GM21526 (cell line): ENCODE measurements around the gene GSTM1.

Experiments
- ATAC-seq: cut with Tn5 transposase; IDR thresholded peaks from one replicate; pipeline ENCODE4 v1.9.1; 2021; ENCODE audit warnings: moderate library complexity; ENCODE audit not compliant: unreplicated experiment, low FRiP score

GSTM1 gene

DNA sequence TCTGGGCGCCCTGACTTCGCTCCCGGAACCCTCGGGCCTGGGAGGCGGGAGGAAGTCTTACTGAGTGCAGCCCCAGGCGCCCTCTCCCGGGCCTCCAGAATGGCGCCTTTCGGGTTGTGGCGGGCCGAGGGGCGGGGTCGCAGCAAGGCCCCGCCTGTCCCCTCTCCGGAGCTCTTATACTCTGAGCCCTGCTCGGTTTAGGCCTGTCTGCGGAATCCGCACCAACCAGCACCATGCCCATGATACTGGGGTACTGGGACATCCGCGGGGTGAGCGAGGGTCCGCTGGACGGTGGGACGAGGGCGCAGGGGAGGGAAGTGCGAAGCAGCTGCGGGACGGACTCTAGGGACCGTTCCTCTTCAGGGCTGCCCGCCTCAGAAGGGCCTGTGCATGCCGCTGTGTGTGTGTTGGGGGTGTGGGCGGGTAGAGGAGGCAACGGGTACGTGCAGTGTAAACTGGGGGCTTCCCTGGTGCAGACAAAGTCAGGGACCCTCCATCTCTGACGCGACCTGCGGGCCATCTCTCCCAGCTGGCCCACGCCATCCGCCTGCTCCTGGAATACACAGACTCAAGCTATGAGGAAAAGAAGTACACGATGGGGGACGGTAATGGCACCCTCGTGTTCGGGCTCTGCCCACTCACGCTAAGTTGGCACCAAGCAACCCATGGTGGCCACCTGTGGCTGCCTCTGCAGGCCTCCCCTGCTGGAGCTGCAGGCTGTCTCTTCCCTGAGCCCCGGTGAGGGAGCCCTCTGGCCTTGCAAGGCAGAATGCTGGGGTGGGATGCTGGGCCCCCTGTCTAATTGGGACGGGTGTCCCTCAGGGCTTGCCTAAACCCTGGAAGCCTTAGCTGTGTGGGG lies at the start of gene GSTM1:
Gene GSTM1, plus strand, starts transcription at position 177 of the 859 bp plus-strand sequence. Its CDS starts 57 bp downstream, at position 234.
- ATAC-seq = peak; percentile 97

DNA sequence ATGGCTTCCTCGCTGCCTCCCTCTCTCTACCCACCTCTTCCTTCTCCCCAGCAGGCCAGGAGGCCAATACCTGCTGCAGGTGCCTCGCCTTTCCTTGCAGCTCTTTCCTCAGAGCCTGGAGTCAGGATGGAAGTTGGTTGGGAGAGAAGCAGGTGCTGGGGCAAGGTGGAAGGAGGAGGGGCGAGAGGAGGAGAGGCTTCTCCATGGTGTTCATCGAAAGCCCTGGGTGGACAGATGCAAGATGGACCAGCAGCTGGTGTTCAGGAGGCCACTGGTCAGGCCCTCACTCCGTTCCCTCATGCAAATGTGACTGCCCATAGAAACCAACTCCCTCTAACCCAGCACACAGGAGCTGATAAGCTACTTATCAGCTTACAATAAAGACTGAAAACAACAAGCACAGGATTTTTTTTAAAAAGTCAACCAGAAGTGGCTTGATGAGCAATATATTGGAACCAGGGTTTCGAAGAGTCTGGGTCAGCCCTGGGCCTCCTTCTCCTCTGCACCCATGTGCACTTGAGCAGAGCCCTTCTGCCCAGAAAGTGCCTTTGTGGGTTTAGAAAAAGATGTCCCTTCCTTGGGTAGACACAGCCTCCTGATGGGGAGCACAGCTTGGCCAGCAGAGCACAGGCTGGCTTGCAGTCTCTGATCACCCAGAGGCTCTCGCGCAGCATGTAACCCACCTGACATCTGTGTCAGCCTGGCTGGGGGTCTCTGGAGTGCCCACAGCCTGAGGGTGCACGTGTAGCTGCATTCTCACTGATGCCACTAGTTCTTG lies 48.4 kb upstream of the GSTM1 start:
- ATAC-seq = no peak

DNA sequence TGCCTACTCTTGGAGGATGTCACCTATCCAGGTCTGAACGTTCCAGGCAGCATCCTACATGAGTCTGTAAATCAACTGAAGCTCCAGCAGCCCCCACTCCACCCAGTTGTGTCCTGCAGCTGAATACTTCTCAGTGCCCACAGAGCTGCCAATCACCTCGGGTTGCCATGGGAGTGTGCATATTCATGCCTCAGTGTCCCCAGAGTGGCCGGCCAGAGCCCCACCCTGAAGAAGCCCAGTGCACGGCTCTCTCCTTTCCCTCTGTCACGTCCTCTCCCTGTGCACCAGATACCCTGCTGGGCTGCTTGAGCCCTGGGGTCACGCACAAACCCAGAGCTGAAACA lies 47.8 kb upstream of the GSTM1 start:
- ATAC-seq = no peak

DNA sequence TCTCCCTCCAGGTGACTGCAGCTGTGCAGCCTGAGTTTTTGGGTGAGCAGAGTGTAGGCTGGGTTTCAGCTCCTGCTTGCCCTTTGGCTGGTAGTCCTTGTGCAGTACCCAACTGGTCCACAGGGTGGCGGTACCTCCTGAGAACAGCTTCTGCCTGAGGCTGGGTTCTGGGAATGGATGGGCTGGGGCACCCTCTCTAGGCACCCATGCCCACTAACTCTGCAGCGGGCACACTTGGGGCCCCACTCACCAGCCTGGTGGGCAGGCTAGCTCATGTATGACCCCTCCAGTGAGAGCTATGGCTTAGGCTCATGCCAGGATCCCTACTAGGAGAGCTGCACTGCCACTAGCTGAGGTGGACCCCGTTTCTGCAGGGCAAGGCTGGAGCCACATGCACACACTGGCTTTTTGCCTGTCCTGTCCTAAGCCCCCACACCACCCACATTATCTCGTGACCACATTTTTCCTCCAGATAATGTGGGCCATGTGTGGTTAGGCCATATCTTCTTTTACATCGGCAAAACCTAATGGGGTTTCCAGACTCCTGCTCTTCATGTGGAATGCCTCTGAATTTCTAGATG lies 47.2 kb upstream of the GSTM1 start:
- peak; percentile 53 for ATAC-seq

DNA sequence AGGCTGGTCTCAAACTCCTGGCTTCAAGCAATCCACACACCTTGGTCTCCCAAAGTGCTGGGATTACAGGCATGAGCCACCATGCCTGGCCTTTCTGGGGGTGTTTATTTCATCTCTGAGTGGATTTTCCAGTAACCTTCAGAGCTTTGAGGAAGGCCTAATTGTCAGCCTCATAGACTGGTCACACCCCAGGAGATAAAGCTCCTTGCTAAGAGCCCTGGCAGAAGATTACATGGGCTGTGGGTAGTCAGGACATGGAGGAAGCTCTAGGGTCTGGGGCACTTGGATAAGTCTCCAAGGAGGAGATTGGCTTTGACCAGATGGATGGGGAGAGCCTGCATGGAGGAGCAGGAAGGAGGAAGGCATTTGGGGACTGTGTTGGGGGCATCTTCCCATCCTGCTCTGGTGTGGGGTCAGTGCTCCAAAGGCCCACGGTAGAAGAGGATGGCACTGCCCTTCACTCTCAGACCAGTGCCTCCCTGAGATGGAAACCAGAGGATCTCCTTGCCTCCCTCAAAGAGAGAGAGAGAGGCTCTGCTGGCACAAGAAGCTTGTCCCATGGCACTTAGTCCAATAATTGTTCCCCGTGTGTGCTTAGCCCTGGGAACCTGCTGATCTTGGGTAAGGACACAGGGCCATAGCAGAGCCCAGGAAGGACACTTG lies 46.4 kb upstream of the GSTM1 start:
- no peak for ATAC-seq

DNA sequence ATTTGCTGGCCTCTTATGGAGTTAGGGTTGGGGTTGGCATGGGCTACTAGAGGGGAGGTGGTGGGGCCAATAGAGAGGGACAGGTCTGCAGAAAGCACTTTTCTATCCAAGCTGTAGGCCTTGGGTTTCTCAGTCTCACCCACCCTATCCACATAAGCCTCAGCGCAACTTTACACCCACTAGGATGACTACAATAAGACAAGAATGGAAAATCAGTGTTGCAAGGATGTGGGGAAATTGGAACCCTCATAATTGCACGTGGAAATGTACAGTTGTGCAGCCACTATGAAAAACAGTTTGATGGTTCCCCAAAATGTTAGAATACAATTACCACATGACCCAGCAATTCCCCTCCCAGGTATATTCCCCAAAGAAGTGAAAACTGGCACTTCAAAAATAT lies 45.8 kb upstream of the GSTM1 start:
- no peak for ATAC-seq

DNA sequence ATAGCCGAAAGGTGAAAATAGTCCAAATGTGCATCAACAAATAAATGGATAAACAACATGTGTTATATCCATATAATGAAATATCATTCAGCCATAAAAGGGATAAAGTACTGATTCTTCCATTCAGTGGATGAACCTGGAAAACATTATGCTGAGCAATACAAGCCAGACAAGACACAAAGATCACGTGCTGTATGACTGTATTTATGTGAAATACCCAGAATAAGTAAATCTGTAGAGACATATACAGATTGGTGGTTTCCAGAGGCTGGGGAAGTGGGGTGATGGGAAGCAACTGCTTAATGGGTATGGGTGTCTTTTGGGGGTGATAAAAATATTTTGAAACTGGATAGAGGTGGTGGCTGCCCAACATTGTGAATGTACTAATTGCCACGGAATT lies 45.0 kb upstream of the GSTM1 start:
- no peak for ATAC-seq

DNA sequence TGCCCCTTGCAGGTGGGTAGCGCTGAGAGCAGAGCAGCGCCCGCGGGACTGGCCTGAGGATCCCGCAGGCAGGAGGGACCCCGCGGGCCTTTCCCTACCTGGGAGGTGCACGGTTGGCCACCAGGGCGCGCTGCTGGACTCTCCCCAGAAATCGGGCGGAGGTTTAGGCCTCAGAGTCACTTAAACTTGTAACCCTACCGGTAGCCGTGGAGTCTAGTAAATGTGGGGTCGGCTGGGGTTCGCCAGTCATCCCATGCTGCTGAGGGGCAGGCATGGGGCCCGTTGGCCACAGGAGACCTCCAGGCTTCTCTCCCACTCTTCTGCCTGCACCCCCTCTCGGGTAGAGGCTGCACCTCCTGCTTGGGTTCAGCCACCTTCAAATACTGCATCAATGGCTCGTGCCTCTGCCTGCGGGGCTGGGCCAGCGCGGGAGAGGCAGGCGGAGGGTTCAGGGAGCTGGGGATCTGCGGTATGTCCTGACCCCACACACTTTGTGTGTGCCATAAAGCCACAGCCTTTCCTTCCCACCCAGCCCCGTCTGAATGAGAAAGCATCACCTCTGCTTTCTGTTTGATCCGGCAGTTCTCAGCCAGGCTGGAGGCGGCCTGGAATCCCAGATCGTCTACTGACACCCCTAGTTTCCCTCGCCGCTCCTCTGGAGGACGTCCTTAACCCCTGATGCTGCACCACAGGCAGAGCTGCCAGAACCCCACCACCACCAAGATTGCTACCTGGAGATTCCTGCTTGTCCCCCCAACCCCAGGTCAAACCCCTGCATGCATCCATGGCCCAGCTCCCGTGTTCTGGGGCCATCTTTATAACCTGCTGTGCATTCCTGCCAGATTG lies 44.0 kb upstream of the GSTM1 start:
- ATAC-seq = peak; percentile 76

DNA sequence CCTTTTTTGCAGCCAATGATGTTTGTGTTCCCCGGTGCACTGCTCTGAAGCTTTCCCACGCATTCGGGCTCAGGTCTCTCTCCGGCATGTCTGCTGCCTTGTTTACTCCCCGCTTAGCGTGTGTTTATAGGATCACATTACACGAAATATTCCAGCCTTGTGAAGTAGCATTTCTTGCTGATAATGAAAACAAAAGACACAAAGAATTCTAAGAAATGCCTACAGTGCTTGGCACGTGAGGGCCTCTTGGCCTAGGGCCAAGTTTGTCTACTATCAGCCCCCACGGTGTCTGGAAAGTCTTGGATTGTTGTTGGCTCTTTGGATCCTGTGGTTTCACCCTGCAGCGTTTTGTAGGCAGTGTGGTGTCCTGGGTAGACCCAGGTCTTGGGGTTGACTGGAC lies 42.9 kb upstream of the GSTM1 start:
- no peak for ATAC-seq

DNA sequence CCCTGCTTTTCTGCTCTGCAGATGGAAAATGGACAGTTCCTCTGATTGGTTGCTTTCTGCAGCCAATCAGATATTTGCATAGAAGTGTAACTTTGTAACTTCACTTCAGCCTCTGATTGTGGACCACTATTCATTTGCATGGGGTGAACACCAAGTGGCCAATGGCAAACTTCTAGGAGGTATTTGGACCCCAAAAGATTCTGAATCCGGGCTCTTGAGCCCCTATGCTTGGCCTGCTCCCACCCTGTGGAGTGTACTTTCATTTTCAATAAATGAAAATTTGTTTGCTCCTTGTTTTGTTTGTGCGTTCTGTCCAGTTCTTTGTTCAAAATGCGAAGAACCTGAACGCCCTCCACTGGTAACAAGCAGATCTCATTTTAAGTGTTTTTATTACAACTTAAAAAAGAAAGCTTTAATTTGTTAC lies 38.1 kb upstream of the GSTM1 start:
- no peak for ATAC-seq

DNA sequence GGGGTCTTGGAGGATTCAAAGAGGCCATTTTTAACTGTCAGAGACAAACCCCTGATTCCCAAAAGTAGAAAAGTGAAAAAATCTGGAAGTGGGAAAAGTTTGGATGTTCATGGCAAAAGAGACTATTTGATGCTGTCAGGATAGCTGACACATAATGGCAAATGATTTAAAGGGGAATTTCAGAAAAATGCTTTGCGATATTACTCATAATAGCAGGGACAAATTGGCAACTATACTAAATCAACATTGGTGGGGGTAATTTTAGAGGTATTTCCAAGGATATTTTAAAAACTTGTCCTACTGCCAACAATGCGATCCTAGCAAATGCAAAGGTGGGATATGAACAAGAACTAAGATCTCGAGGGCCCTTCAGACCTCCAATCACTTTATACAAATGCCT lies 37.0 kb upstream of the GSTM1 start:
- ATAC-seq = no peak

DNA sequence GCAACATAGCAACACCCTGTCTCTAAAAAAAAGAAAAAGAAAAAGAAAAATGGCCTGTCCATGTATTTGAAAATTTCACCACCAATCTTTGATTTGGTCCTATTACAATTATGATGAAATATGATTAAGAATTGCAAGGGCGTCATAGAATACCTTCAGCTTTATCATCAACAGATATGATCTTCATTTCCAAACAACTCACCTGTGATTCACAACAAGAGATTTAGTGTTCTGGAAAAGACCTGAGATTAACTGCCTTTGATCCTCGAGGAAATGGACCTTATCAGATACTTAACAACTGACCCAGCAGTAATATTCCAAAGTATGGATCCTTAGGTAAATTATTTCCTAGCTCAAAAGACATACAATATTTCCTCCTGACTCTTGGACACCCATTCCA lies 35.2 kb upstream of the GSTM1 start:
- ATAC-seq = no peak

DNA sequence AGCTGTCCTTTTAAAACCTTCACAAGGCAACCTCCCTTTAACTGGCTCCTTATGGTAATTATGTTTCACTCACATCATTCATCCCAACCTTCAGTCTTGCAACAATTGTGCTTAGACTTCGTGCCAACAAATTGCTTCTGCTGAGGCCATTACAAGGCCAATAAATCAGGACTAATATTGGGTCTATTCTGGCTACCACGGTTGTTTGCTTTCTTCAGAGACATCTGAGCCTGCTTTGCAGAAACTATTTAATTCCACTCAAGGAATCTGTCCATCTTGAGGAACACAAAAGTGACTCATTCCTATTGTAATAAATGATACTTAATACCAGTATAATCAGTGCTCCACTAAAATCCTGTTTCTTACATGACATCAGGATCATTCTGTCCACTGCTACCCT lies 34.3 kb upstream of the GSTM1 start:
- ATAC-seq = no peak

DNA sequence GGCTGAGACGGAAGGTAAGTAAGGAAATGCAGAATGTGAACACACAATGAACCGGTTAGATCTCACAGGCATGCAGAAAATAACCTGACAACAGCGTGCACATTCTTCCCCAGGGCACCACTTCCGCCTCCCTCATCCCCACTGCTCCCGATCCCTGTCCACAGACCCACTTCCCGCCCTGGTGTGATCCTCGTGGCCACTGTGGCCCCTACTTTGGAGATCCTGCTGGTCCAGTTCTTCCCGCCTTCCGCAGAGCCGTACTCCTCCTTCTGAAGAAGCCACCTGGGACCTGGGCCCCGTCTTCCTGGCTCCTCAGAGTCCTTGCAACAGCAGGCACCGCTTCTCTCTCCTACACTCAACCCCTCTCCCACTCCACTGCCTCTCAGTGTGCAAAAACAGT lies 33.1 kb upstream of the GSTM1 start:
- no peak for ATAC-seq

DNA sequence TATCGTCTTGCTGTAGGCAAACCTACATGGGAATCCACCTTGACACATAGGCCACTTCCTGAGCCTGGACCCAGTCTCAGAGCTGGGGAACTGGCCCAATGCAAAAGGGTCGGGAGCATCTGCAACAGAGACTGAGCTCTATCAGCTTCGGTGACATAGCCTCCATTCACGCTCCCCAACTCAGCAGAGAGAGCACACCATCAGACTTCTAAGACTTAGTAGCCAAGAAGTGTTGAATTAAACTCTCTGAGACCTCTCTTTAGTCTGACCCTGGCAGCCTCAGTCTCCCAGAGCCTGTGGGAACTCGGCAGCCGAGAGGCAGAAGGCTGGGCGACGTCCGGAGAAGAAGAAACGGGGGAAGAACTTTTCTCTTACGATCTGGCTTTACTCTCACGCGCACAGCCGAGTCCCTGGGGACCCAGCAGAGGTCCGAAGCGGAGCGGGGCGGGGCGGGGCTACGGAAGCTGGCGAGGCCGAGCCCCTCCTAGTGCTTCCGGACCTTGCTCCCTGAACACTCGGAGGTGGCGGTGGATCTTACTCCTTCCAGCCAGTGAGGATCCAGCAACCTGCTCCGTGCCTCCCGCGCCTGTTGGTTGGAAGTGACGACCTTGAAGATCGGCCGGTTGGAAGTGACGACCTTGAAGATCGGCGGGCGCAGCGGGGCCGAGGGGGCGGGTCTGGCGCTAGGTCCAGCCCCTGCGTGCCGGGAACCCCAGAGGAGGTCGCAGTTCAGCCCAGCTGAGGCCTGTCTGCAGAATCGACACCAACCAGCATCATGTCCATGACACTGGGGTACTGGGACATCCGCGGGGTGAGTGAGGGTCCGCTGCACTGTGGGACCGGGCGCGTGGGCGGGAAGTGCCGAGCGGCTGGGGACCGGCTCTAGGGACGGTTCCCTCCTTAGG lies 31.8 kb upstream of the GSTM1 start, which contains the start of gene GSTM4:
Gene GSTM4, plus strand, starts transcription at position 485 of the 905 bp plus-strand sequence. Its CDS starts 291 bp downstream, at position 776.
- ATAC-seq = peak; percentile 94

DNA sequence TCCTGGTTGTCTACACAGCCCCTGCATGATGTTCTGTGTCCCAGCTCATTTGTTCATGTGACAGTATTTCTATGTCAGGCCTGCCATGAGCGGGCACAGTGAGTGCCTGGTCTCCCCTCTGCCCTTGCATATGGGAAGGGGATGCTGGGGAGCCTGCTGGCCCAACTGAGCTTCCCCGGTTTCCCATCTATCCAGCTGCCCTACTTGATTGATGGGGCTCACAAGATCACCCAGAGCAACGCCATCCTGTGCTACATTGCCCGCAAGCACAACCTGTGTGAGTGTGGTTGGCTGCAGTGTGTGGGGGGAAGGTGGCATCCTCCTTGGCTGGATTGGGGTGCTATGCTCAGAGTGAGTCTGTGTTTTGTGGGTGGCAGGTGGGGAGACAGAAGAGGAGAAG lies 30.2 kb upstream of the GSTM1 start:
- ATAC-seq = no peak

DNA sequence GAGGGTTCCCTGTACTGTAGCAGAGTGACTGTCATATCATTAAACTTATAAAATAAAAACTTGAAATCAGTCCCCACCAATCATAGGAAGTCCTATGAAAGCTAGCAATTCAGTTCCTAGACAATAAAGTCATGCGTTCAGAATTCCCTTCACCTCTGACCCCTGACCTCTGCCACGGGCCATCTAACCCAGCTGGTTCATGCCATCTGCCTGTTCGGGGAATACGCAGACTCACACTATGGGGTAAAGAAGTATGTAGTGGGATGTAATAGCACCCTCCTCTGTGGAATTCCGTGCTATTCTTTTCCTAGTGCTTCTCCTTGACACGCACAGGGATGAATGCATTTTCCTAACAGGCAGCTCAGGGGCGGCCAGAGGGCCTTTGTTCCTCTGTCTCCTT lies 29.6 kb upstream of the GSTM1 start:
- no peak for ATAC-seq

DNA sequence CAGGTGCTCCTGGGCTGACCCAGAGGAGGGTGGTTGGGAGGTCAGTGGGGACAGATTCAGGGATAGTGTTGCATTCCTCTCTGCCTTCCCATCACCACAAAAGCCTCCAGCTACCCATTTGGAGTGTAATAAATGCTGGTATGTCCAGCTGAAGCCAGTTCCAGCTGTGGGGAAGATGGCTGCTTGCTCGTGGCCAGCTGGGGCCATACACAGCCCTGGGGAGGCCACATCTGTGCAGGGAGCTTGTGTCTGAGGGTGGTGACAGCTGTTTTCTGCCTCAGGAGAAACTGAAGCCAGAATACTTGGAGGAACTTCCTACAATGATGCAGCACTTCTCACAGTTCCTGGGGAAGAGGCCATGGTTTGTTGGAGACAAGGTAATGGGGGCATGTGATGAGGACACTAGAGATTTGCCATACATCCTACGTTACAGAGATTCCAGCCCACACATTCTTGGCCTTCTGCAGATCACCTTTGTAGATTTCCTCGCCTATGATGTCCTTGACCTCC lies 29.0 kb upstream of the GSTM1 start:
- ATAC-seq = no peak

DNA sequence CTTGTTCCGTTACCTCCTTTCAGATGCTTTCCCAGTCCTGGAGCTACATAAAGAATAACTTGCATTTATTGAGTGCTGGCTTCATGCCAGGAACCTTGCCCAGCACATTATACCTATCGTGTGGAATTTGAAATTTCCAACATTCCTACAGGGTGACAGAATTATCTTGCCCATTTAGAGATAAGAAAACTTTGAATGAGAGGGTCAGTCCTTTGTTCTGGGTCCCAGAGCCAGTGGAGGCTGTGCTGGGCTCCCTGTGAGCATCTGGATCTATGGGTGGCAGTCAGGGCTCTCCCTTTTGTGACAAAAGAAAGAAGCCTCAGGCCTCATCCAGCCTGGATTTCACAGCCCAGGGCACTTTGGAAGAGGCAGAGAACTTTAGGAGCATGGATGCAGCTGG lies 28.5 kb upstream of the GSTM1 start:
- no peak for ATAC-seq
